22Rv1 (cell line): ENCODE results near the gene ANKRD42.
A peak's percentile ranks its signal among the peaks of the same experiment; 100 is the strongest.

ENCODE experiments used
- H3K27ac ChIP-seq: fragments of 450-650 bp; 2 replicates; pipeline ENCODE4 v1.5.1; 2017
- ZFX ChIP-seq: fragments of 450-650 bp; IDR thresholded peaks from 2 replicates; pipeline ENCODE4 v1.6.1; 2017; ENCODE audit warnings: antibody characterized with exemption, borderline replicate concordance
- TF ChIP-seq, protein P1 (sequence below): fragments of 450-650 bp; IDR thresholded peaks from 2 replicates; pipeline ENCODE4 v1.5.1; 2017; ENCODE audit warnings: mild to moderate bottlenecking

The ANKRD42 gene

GRCh38 chr11:83193315-83194280, at the start of gene ANKRD42:
ANKRD42 (plus strand) TSS chr11:83193712; CDS start chr11:83194671, 959 bp downstream.
- H3K27ac ChIP-seq: peak within 1 kb of the TSS; percentile 75
- TF ChIP-seq, protein P1, sequence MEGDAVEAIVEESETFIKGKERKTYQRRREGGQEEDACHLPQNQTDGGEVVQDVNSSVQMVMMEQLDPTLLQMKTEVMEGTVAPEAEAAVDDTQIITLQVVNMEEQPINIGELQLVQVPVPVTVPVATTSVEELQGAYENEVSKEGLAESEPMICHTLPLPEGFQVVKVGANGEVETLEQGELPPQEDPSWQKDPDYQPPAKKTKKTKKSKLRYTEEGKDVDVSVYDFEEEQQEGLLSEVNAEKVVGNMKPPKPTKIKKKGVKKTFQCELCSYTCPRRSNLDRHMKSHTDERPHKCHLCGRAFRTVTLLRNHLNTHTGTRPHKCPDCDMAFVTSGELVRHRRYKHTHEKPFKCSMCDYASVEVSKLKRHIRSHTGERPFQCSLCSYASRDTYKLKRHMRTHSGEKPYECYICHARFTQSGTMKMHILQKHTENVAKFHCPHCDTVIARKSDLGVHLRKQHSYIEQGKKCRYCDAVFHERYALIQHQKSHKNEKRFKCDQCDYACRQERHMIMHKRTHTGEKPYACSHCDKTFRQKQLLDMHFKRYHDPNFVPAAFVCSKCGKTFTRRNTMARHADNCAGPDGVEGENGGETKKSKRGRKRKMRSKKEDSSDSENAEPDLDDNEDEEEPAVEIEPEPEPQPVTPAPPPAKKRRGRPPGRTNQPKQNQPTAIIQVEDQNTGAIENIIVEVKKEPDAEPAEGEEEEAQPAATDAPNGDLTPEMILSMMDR: no peak
- no peak for TF ChIP-seq ZFX

DNA sequence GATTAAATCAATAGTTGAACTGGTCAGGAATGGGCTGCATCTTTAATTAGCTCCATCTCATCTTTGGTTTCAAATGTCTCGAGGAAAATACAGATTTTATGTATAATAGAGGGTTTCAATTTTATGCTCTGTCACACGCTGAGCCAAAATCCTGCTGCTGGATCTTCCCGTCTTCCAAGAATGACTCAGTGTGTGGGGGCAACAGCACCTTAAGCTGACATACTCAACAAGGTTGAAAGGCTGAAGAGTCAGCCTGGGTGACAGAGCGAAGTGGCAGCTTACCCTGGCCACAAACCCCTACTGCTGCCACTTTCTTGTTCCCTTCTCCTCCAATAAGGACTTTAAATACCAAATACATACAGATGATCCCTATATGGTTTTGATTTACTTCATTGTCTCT, 45.6 kb upstream of the ANKRD42 start:
- no peak overlapping the region for H3K27ac ChIP-seq
- TF ChIP-seq, protein P1: no peak
- TF ChIP-seq ZFX: no peak

DNA sequence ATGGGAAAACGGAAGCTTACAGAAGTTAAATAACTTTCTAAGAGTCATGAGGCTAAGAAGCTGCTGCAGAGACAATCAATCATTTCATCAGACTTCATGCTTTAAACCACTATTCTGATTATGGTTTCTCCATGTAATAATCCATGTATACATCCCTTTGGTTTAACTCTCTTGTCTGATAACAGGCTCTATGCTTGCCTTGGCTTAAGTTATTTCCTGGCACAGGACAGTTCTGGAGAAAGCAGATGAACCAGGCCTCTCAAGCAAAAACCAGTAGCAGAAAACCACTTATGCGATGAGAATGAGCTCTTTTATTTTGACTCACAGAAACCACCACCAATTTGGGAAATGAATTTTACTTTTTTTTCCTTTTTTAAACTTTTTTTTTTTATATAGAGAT, 43.1 kb upstream of the ANKRD42 start:
- TF ChIP-seq, protein P1: no peak
- TF ChIP-seq ZFX: no peak
- H3K27ac ChIP-seq: no peak overlapping the region

GRCh38 chr11:83151274-83151977, 42.1 kb upstream of the ANKRD42 start:
- no peak overlapping the region for H3K27ac ChIP-seq
- no peak for TF ChIP-seq ZFX
- TF ChIP-seq, protein P1: no peak

- TF ChIP-seq, protein P1: no peak
- TF ChIP-seq ZFX: no peak
- no peak overlapping the region for H3K27ac ChIP-seq
Measured at GRCh38 chr11:83152264-83152663, 41.2 kb upstream of the ANKRD42 start.

DNA sequence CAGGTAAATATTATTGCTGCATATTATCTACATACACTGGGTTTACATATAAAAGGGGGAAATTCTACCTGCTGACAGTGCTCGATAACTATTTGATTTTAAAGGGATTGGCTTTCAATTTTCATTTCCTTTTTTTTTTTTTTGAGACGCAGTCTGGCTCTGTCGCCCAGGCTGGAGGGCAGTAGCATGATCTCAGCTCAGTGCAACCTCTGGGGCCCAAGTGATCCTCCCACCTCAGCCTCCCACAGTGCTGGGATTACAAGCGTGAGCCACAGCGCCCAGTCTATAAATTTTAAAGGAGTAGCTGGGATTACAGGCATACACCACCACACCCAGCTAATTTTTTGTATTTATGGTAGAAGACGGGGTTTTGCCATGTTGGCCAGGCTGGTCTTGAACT, 39.7 kb upstream of the ANKRD42 start:
- no peak for TF ChIP-seq ZFX
- TF ChIP-seq, protein P1: no peak
- no peak overlapping the region for H3K27ac ChIP-seq
